GM12878 (cell line): Measurements from ENCODE around the gene GNGT1. TPM values are rescaled to one million over a fixed set of nuclear protein-coding genes. Genes with fewer than 3 reads are reported as not detected.

Experiments used
- ATAC-seq: fragments of 200-7000 bp; cut with Tn5 transposase; 3 replicates; pipeline ENCODE4 v1.9.1; 2020; ENCODE audit warnings: mild to moderate bottlenecking, moderate library complexity
- BruUV-seq: library from RNA; stranded (reverse); fragments of 400-500 nt; replicated peaks from 2 replicates; lab custom pipeline; 2021; lab: Mats Ljungman, UMichigan
- CTCF ChIA-PET: fragments of 300-600 bp; sonication (Branson Sonifier 250); formaldehyde crosslinking; extraction: SDS; loops from one replicate; lab custom pipeline; 2021; ENCODE audit warnings: inconsistent platforms; lab: Yijun Ruan, JAX
- POLR2A ChIA-PET: fragments of 350-600 bp; formaldehyde crosslinking; extraction: SDS; loops from one replicate; lab custom pipeline; 2021; ENCODE audit warnings: inconsistent platforms; lab: Charles Lee
- RAD21 ChIA-PET: fragments of 300-600 bp; sonication (Branson Sonifier 250); formaldehyde crosslinking; loops from one replicate; lab custom pipeline; 2023; ENCODE audit warnings: antibody characterized with exemption; ENCODE audit not compliant: unreplicated experiment; lab: Charles Lee
- SMC1A ChIA-PET: fragments of 300-600 bp; sonication (Branson Sonifier 250); formaldehyde crosslinking; loops from one replicate; lab custom pipeline; 2023; ENCODE audit not compliant: unreplicated experiment, uncharacterized antibody; lab: Charles Lee
- DNase-seq: peaks from one replicate; pipeline ENCODE4 v3.0.0-alpha.2; 2011; ENCODE audit warnings: low read depth, low spot score
- FAIRE-seq: peaks from 3 replicates; lab custom pipeline; 2011; peaks lifted over from hg19 to GRCh38; lab: Jason Lieb, UNC
- H2AFZ ChIP-seq: 2 replicates; pipeline ENCODE4 v1.6.0; 2011; ENCODE audit warnings: low read depth, low read length, control low read depth; ENCODE audit not compliant: control insufficient read depth
- H3K27ac ChIP-seq: 2 replicates; pipeline ENCODE4 v1.5.1; 2011; ENCODE audit warnings: control low read depth; ENCODE audit not compliant: control insufficient read depth, insufficient read depth
- H3K27me3 ChIP-seq, 2 experiments: replicated peaks in 1 of 2; 2 replicates each; pipeline versions ENCODE4 v1.6.0 to v1.6.1; 2011; ENCODE audit warnings: low read length in 1 of 2; ENCODE audit not compliant: control insufficient read depth in 2 of 2, insufficient read depth in 2 of 2
- H3K36me3 ChIP-seq, 2 experiments: 2 replicates each; pipeline ENCODE4 v1.5.1; 2011; ENCODE audit warnings: low read length in 1 of 2; ENCODE audit not compliant: control insufficient read depth in 2 of 2, insufficient read depth in 2 of 2
- H3K4me1 ChIP-seq: 2 replicates; pipeline ENCODE4 v1.6.1; 2011; ENCODE audit warnings: mild to moderate bottlenecking, low read length, moderate library complexity, mixed read lengths; ENCODE audit not compliant: control insufficient read depth, insufficient read depth
- H3K4me2 ChIP-seq: 2 replicates; pipeline ENCODE4 v1.6.0; 2011; ENCODE audit warnings: control low read depth; ENCODE audit not compliant: control insufficient read depth, insufficient read depth
- H3K4me3 ChIP-seq: fragments of 200-600 bp; sonication (generic); 2 replicates; pipeline ENCODE4 v1.5.1; 2016
- H3K79me2 ChIP-seq: 2 replicates; pipeline ENCODE4 v1.6.0; 2011; ENCODE audit warnings: low read length; ENCODE audit not compliant: control insufficient read depth, insufficient read depth
- H3K9ac ChIP-seq: 2 replicates; pipeline ENCODE4 v1.8.0; 2011; ENCODE audit warnings: low read length, control low read depth, mixed read lengths; ENCODE audit not compliant: control insufficient read depth, insufficient read depth
- H3K9me3 ChIP-seq: replicated peaks from 3 replicates; pipeline ENCODE4 v1.5.1; 2011; ENCODE audit warnings: mild to moderate bottlenecking, low read length; ENCODE audit not compliant: control insufficient read depth, insufficient read depth
- H4K20me1 ChIP-seq: 2 replicates; pipeline ENCODE4 v1.6.0; 2011; ENCODE audit not compliant: control insufficient read depth, insufficient read depth
- ATF7 ChIP-seq: fragments of 450-650 bp; IDR thresholded peaks from 2 replicates; pipeline ENCODE4 v1.6.1; 2016; ENCODE audit warnings: low read depth, mild to moderate bottlenecking
- EED ChIP-seq: sonication (generic); IDR thresholded peaks from 2 replicates; pipeline ENCODE4 v1.6.1; 2016; ENCODE audit warnings: antibody characterized with exemption, low read depth
- EZH2 ChIP-seq: IDR thresholded peaks from 2 replicates; pipeline ENCODE4 v1.6.1; 2012; ENCODE audit warnings: low read depth, mild to moderate bottlenecking, control low read depth, inconsistent platforms, low read length, borderline replicate concordance; ENCODE audit not compliant: control insufficient read depth
- IKZF2 ChIP-seq, 2 experiments: fragments of 450-650 bp; IDR thresholded peaks; 2 replicates each; pipeline ENCODE4 v1.6.1; 2017; ENCODE audit warnings: mild to moderate bottlenecking in 2 of 2, moderate library complexity in 2 of 2
- IRF4 ChIP-seq: IDR thresholded peaks from 2 replicates; pipeline ENCODE4 v1.6.1; 2011; ENCODE audit warnings: low read depth, low read length
- NR2F1 ChIP-seq: fragments of 450-650 bp; conservative IDR thresholded peaks from 2 replicates; pipeline ENCODE4 v1.6.1; 2017; ENCODE audit warnings: mild to moderate bottlenecking
- PML ChIP-seq: IDR thresholded peaks from 2 replicates; pipeline ENCODE4 v1.6.1; 2012; ENCODE audit warnings: low read length, inconsistent platforms
- TCF3 ChIP-seq: IDR thresholded peaks from 2 replicates; pipeline ENCODE4 v1.6.1; 2012; ENCODE audit warnings: low read depth, mild to moderate bottlenecking, low read length, borderline replicate concordance; ENCODE audit not compliant: insufficient read depth
- ZNF217 ChIP-seq: fragments of 450-650 bp; IDR thresholded peaks from 2 replicates; pipeline ENCODE4 v1.6.1; 2017; ENCODE audit warnings: antibody characterized with exemption, mild to moderate bottlenecking
- ZNF384 ChIP-seq: IDR thresholded peaks from 2 replicates; pipeline ENCODE4 v1.6.1; 2012; ENCODE audit warnings: low read depth, mild to moderate bottlenecking, low read length, improper control_type of control experiment, borderline replicate concordance
- ZNF592 ChIP-seq: fragments of 450-650 bp; IDR thresholded peaks from 2 replicates; pipeline ENCODE4 v1.6.1; 2017; ENCODE audit warnings: mild to moderate bottlenecking, moderate library complexity
- WGBS: methylation state at CpG from one replicate; pipeline ENCODE4 v1.1.6; 2016; ENCODE audit warnings: low lambda C conversion rate; ENCODE audit not compliant: insufficient replicate concordance, insufficient coverage; ENCODE audit errors: missing lambda C conversion rate; 5-methylcytosine and 5-hydroxymethylcytosine counted together
- in situ Hi-C: fragments of 300-500 bp; cut with MboI; formaldehyde crosslinking; loops from 9 replicates; pipeline ENCODE4 v1.14.3; 2018; ENCODE audit warnings: mixed read lengths
- intact Hi-C: fragments of 100-400 bp; cut with micrococcal nuclease; formaldehyde crosslinking; loops from one replicate; pipeline ENCODE4 v1.14.2; 2022; ENCODE audit not compliant: unreplicated experiment
- polyA plus RNA-seq, 11 experiments: library from polyadenylated mRNA; depleted of rRNA in 4 of 11; unstranded in 6 of 11; stranded (reverse) in 5 of 11; fragments of >200 nt; fragmentation: Nextera tagmentation in 4 of 11; fragmentation: Illumina TruSeq in 1 of 11; extraction: Ambion mirVana in 4 of 11; extraction: Trizol in 1 of 11; gene quantifications; 1 replicate in 1 of 11; 2 replicates in 10 of 11; pipeline versions ENCODE4 v1.2.1 to v1.2.3, GENCODE V29; 2011 to 2016; ENCODE audit warnings: inconsistent platforms in 2 of 11, missing spikeins in 2 of 11, low read depth in 1 of 11
- total RNA-seq, 4 experiments: library from RNA; depleted of rRNA in 3 of 4; stranded (reverse); fragments of >200 nt in 3 of 4; fragmentation: Illumina TruSeq in 1 of 4; extraction: Trizol in 1 of 4; gene quantifications; 2 replicates each; pipeline versions ENCODE4 v1.2.1 to v1.2.3, GENCODE V29; 2013 to 2021
- TF ChIP-seq, protein P1 (sequence below): IDR thresholded peaks from 2 replicates; pipeline ENCODE4 v1.6.1; 2012; ENCODE audit warnings: mild to moderate bottlenecking, low read depth, low read length

Gene GNGT1
- total and polyA plus RNA-seq, 10 of the 15 experiments (the other 5 are each of a cell fraction or from before 2014, with no cell fraction given): not detected

GRCh38 chr7:93927585-93927984 lies 21.2 kb downstream of the GNGT1 start:
- WGBS: 34% methylated on average over 3 of the region's 3 CpGs
- H3K9ac ChIP-seq: no peak overlapping the region
- DNase-seq (no peak), FAIRE-seq (no peak), ATAC-seq (no peak)
- CTCF ChIA-PET: interaction anchor here (1.0 kb wide), 1 partner anchor 22 kb away, joined by 3 read pairs; no protein-coding TSS in a partner anchor
- no peak overlapping the region for H3K4me2 ChIP-seq
- no peak overlapping the region for H3K27ac ChIP-seq
- no peaks in the 10 kb centered on the region for H3K27me3 ChIP-seq
- H3K36me3 ChIP-seq: no peaks in the 10 kb centered on the region
- no peaks in the 10 kb centered on the region for H3K79me2 ChIP-seq
- H3K4me3 ChIP-seq: no peak overlapping the region
- no peaks in the 10 kb centered on the region for H3K4me1 ChIP-seq
- H2AFZ ChIP-seq: no peak overlapping the region
- intact Hi-C loops (loop anchor here (10.0 kb wide), 1 partner anchor 63 kb away; no protein-coding TSS in a partner anchor), in situ Hi-C loops (no loop called here)
- POLR2A ChIA-PET: no interaction called here
- no peak for TF ChIP-seq ZNF592
- no peak for TF ChIP-seq ATF7
- no peak for TF ChIP-seq ZNF384
- no peak for TF ChIP-seq PML
- no peak for TF ChIP-seq IRF4
- TF ChIP-seq EED: no peak
- no peak for TF ChIP-seq EZH2
- TF ChIP-seq, protein P1, sequence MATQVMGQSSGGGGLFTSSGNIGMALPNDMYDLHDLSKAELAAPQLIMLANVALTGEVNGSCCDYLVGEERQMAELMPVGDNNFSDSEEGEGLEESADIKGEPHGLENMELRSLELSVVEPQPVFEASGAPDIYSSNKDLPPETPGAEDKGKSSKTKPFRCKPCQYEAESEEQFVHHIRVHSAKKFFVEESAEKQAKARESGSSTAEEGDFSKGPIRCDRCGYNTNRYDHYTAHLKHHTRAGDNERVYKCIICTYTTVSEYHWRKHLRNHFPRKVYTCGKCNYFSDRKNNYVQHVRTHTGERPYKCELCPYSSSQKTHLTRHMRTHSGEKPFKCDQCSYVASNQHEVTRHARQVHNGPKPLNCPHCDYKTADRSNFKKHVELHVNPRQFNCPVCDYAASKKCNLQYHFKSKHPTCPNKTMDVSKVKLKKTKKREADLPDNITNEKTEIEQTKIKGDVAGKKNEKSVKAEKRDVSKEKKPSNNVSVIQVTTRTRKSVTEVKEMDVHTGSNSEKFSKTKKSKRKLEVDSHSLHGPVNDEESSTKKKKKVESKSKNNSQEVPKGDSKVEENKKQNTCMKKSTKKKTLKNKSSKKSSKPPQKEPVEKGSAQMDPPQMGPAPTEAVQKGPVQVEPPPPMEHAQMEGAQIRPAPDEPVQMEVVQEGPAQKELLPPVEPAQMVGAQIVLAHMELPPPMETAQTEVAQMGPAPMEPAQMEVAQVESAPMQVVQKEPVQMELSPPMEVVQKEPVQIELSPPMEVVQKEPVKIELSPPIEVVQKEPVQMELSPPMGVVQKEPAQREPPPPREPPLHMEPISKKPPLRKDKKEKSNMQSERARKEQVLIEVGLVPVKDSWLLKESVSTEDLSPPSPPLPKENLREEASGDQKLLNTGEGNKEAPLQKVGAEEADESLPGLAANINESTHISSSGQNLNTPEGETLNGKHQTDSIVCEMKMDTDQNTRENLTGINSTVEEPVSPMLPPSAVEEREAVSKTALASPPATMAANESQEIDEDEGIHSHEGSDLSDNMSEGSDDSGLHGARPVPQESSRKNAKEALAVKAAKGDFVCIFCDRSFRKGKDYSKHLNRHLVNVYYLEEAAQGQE: no peak
- TF ChIP-seq NR2F1: no peak
- no peak for TF ChIP-seq IKZF2 (IDR thresholded peaks at IDR 0.05)
- TF ChIP-seq ZNF217: no peak
- TF ChIP-seq TCF3: no peak
- RAD21 ChIA-PET: no interaction called here
- BruUV-seq: no TSS peak
- SMC1A ChIA-PET: interaction anchor here (0.7 to 1.5 kb wide), 6 partner anchors 9 to 295 kb away, joined by 3 to 4 read pairs (median 4); no protein-coding TSS in a partner anchor
- H4K20me1 ChIP-seq: no peaks in the 10 kb centered on the region
- H3K9me3 ChIP-seq: no peaks in the 10 kb centered on the region
